GM10847 (cell line): ENCODE data around the gene ENAH.

ENCODE experiments used
- POLR2A ChIP-seq: IDR thresholded peaks from 2 replicates; pipeline ENCODE4 v1.6.1; 2011; ENCODE audit not compliant: insufficient read length; ENCODE audit errors: extremely low read depth

Gene ENAH

GRCh38 chr1:225460021-225460736 lies 192.7 kb downstream of the ENAH start:
- no peak for TF ChIP-seq POLR2A

GRCh38 chr1:225458222-225458631 lies 194.7 kb downstream of the ENAH start:
- no peak for TF ChIP-seq POLR2A

- TF ChIP-seq POLR2A: no peak
Measured at GRCh38 chr1:225454733-225455132, 198.2 kb downstream of the ENAH start.

GRCh38 chr1:225453797-225454648 lies 198.9 kb downstream of the ENAH start:
- no peak for TF ChIP-seq POLR2A

- TF ChIP-seq POLR2A: no peak
Measured at GRCh38 chr1:225451840-225452515, 200.9 kb downstream of the ENAH start.

GRCh38 chr1:225451340-225451739 lies 201.6 kb downstream of the ENAH start:
- no peak for TF ChIP-seq POLR2A

GRCh38 chr1:225450491-225451191 lies 202.3 kb downstream of the ENAH start:
- TF ChIP-seq POLR2A: no peak

- TF ChIP-seq POLR2A: no peak
Measured at GRCh38 chr1:225449774-225450173, 203.1 kb downstream of the ENAH start.

- TF ChIP-seq POLR2A: no peak
Measured at GRCh38 chr1:225449261-225449660, 203.7 kb downstream of the ENAH start.

GRCh38 chr1:225448146-225448805 lies 204.6 kb downstream of the ENAH start:
- TF ChIP-seq POLR2A: no peak

- TF ChIP-seq POLR2A: no peak
Measured at GRCh38 chr1:225447650-225448089, 205.3 kb downstream of the ENAH start.

- no peak for TF ChIP-seq POLR2A
Measured at GRCh38 chr1:225446981-225447615, 205.8 kb downstream of the ENAH start.

- TF ChIP-seq POLR2A: no peak
Measured at GRCh38 chr1:225446595-225446960, 206.3 kb downstream of the ENAH start.

- TF ChIP-seq POLR2A: no peak
Measured at GRCh38 chr1:225445639-225446594, 207.0 kb downstream of the ENAH start.

GRCh38 chr1:225442123-225442505 lies 210.8 kb downstream of the ENAH start:
- TF ChIP-seq POLR2A: no peak
